H9 (cell line): Measurements from ENCODE around the gene CYTH4. TPM values are rescaled to one million over a fixed set of nuclear protein-coding genes. Genes with fewer than 3 reads are reported as not detected.

Source experiments
- DNase-seq: peaks from one replicate; pipeline ENCODE4 v3.0.0-alpha.2; 2017
- H2AFZ ChIP-seq: one replicate; pipeline ENCODE4 v1.6.1; 2013; ENCODE audit warnings: mild to moderate bottlenecking, low read length, control low read depth, moderate library complexity
- H2AK5ac ChIP-seq: 2 replicates; pipeline ENCODE4 v1.6.1; 2013; ENCODE audit warnings: low read length, control low read depth, mixed read lengths; ENCODE audit not compliant: insufficient read length
- H2BK120ac ChIP-seq: one replicate; pipeline ENCODE4 v1.6.1; 2013; ENCODE audit warnings: low read depth, mild to moderate bottlenecking, low read length, control low read depth, inconsistent platforms; ENCODE audit not compliant: poor library complexity, severe bottlenecking
- H2BK12ac ChIP-seq: 2 replicates; pipeline ENCODE4 v1.6.1; 2013; ENCODE audit warnings: low read length, control low read depth, mixed read lengths, low read depth; ENCODE audit not compliant: insufficient read length
- H2BK15ac ChIP-seq: 2 replicates; pipeline ENCODE4 v1.6.1; 2013; ENCODE audit warnings: low read depth, low read length, control low read depth
- H2BK20ac ChIP-seq: one replicate; pipeline ENCODE4 v1.6.1; 2013; ENCODE audit warnings: low read depth, mild to moderate bottlenecking, low read length, control low read depth, inconsistent platforms; ENCODE audit not compliant: poor library complexity, severe bottlenecking
- H2BK5ac ChIP-seq: 2 replicates; pipeline ENCODE4 v1.6.1; 2013; ENCODE audit warnings: low read length, control low read depth, mixed read lengths; ENCODE audit not compliant: insufficient read length
- H3K14ac ChIP-seq: 2 replicates; pipeline ENCODE4 v1.6.1; 2013; ENCODE audit warnings: low read length, control low read depth; ENCODE audit not compliant: insufficient read depth
- H3K18ac ChIP-seq: 2 replicates; pipeline ENCODE4 v1.6.1; 2013; ENCODE audit warnings: low read depth, mild to moderate bottlenecking, mixed read lengths, low read length, control low read depth; ENCODE audit not compliant: insufficient read length
- H3K23ac ChIP-seq: 2 replicates; pipeline ENCODE4 v1.6.1; 2013; ENCODE audit warnings: low read length, control low read depth, mixed read lengths, low read depth; ENCODE audit not compliant: insufficient read length
- H3K23me2 ChIP-seq: 2 replicates; pipeline ENCODE4 v1.6.1; 2013; ENCODE audit warnings: low read depth, mild to moderate bottlenecking, mixed read lengths, low read length, control low read depth; ENCODE audit not compliant: insufficient read length, poor library complexity, severe bottlenecking
- H3K27ac ChIP-seq: 2 replicates; pipeline ENCODE4 v1.5.1; 2013; ENCODE audit warnings: low read length, control low read depth, mixed read lengths, low read depth; ENCODE audit not compliant: insufficient read length
- H3K27me3 ChIP-seq: 2 replicates; pipeline ENCODE4 v1.6.1; 2013; ENCODE audit warnings: low read length, control low read depth, inconsistent platforms; ENCODE audit not compliant: insufficient read depth
- H3K4ac ChIP-seq: 2 replicates; pipeline ENCODE4 v1.6.1; 2013; ENCODE audit warnings: low read depth, mild to moderate bottlenecking, control low read depth, inconsistent platforms, low read length, moderate library complexity
- H3K4me1 ChIP-seq: 2 replicates; pipeline ENCODE4 v1.6.1; 2013; ENCODE audit warnings: low read length, control low read depth, inconsistent platforms; ENCODE audit not compliant: insufficient read depth
- H3K4me2 ChIP-seq: 2 replicates; pipeline ENCODE4 v1.6.1; 2013; ENCODE audit warnings: low read length, control low read depth, mixed read lengths; ENCODE audit not compliant: insufficient read length, insufficient read depth
- H3K56ac ChIP-seq: 2 replicates; pipeline ENCODE4 v1.6.1; 2013; ENCODE audit warnings: low read depth, mild to moderate bottlenecking, mixed read lengths, low read length, control low read depth; ENCODE audit not compliant: insufficient read length
- H3K79me1 ChIP-seq: 2 replicates; pipeline ENCODE4 v1.6.1; 2013; ENCODE audit warnings: low read depth, mild to moderate bottlenecking, moderate library complexity, low read length, control low read depth, inconsistent platforms; ENCODE audit not compliant: insufficient read depth, poor library complexity, severe bottlenecking
- H3K79me2 ChIP-seq: 2 replicates; pipeline ENCODE4 v1.6.1; 2013; ENCODE audit warnings: low read length, control low read depth, inconsistent platforms; ENCODE audit not compliant: insufficient read depth
- H3K9ac ChIP-seq: 2 replicates; pipeline ENCODE4 v1.6.1; 2013; ENCODE audit warnings: low read length, control low read depth, mixed read lengths; ENCODE audit not compliant: insufficient read length; ENCODE audit errors: extremely low read depth
- H3K9me3 ChIP-seq: one replicate; pipeline ENCODE4 v1.6.1; 2013; ENCODE audit warnings: low read depth, low read length, inconsistent platforms; ENCODE audit not compliant: control insufficient read depth
- H3T11ph ChIP-seq: one replicate; pipeline ENCODE4 v1.6.1; 2013; ENCODE audit warnings: mild to moderate bottlenecking, low read length, control low read depth, inconsistent platforms
- H4K20me1 ChIP-seq: one replicate; pipeline ENCODE4 v1.6.1; 2013; ENCODE audit not compliant: control insufficient read depth, insufficient read length, insufficient read depth
- H4K5ac ChIP-seq: 2 replicates; pipeline ENCODE4 v1.6.1; 2013; ENCODE audit warnings: low read depth, mild to moderate bottlenecking, mixed read lengths, low read length, control low read depth; ENCODE audit not compliant: insufficient read length
- H4K8ac ChIP-seq: replicated peaks from 2 replicates; pipeline ENCODE4 v1.6.1; 2013; ENCODE audit warnings: low read length, control low read depth, mixed read lengths, low read depth; ENCODE audit not compliant: insufficient read length
- H4K91ac ChIP-seq: 2 replicates; pipeline ENCODE4 v1.6.1; 2013; ENCODE audit warnings: low read depth, mild to moderate bottlenecking, moderate library complexity, mixed read lengths, low read length, control low read depth; ENCODE audit not compliant: insufficient read length
- H3K27ac Mint-ChIP-seq, 3 experiments: 2 replicates in 2 of 3; 3 replicates in 1 of 3; pipeline ENCODE4 v1.8.0; 2020 to 2021; ENCODE audit warnings: mixed read lengths in 3 of 3, mild to moderate bottlenecking in 1 of 3, moderate library complexity in 1 of 3
- H3K27me3 Mint-ChIP-seq: 2 replicates; pipeline ENCODE4 v1.8.0; 2021; ENCODE audit warnings: low read depth, mild to moderate bottlenecking, moderate library complexity, mixed read lengths
- H3K36me3 Mint-ChIP-seq, 3 experiments: 2 replicates in 2 of 3; 3 replicates in 1 of 3; pipeline ENCODE4 v1.8.0; 2020 to 2021; ENCODE audit warnings: low read depth in 3 of 3, mixed read lengths in 3 of 3; ENCODE audit not compliant: insufficient read depth in 1 of 3
- H3K4me1 Mint-ChIP-seq, 2 experiments: 2 replicates each; pipeline ENCODE4 v1.8.0; 2020; ENCODE audit warnings: mixed read lengths in 2 of 2
- H3K4me3 Mint-ChIP-seq, 2 experiments: 2 replicates in 1 of 2; 3 replicates in 1 of 2; pipeline ENCODE4 v1.8.0; 2020 to 2021; ENCODE audit warnings: mild to moderate bottlenecking in 2 of 2, mixed read lengths in 2 of 2, moderate library complexity in 1 of 2
- H3K9me3 Mint-ChIP-seq, 2 experiments: 2 replicates in 1 of 2; 3 replicates in 1 of 2; pipeline ENCODE4 v1.8.0; 2020; ENCODE audit warnings: mild to moderate bottlenecking in 2 of 2, mixed read lengths in 2 of 2, moderate library complexity in 1 of 2
- CTCF ChIP-seq: fragments of 200-600 bp; sonication (generic); conservative IDR thresholded peaks from 3 replicates; pipeline ENCODE4 v1.8.0; 2021; ENCODE audit warnings: antibody characterized with exemption, mild to moderate bottlenecking
- WGBS: extraction: QIAGEN DNeasy Blood & Tissue Kit; methylation state at CpG from one replicate; pipeline ENCODE4 v1.1.7; 2013; ENCODE audit warnings: missing lambda C conversion rate, low lambda C conversion rate, mixed read lengths; ENCODE audit not compliant: insufficient read length; ENCODE audit errors: extremely low coverage; 5-methylcytosine and 5-hydroxymethylcytosine counted together
- total RNA-seq: library from RNA; stranded (reverse); gene quantifications from 2 replicates; pipeline ENCODE4 v1.2.1, GENCODE V29; 2021

CYTH4 gene
- total RNA-seq, 1 experiment from 2014 or later = not detected

- Histone ChIP-seq H2BK12ac (no peak overlapping the region), H3T11ph (no peak overlapping the region), H3K9ac (no peak overlapping the region), H3K27ac (no peak overlapping the region), H3K23me2 (no peaks in the 10 kb centered on the region), H2BK20ac (no peak overlapping the region), H3K4ac (no peak overlapping the region), H4K8ac (no peak overlapping the region), H4K5ac (no peak overlapping the region), H3K79me2 (no peaks in the 10 kb centered on the region), H3K23ac (no peak overlapping the region), H3K27me3 (no peaks in the 10 kb centered on the region), H2BK120ac (no peak overlapping the region), H2BK5ac (no peak overlapping the region), H3K14ac (no peak overlapping the region), H3K4me2 (no peak overlapping the region), H2AFZ (no peak overlapping the region), H3K56ac (no peak overlapping the region), H3K9me3 (no peaks in the 10 kb centered on the region), H3K18ac (no peak overlapping the region), H3K79me1 (no peaks in the 10 kb centered on the region), H4K20me1 (no peaks in the 10 kb centered on the region), H2BK15ac (no peak overlapping the region), H2AK5ac (no peak overlapping the region), H4K91ac (no peak overlapping the region), H3K4me1 (no peaks in the 10 kb centered on the region; the same call in 1 of the 2 replicates)
- no CpG with 5 or more reads among the region's 7 CpGs for WGBS
- DNase-seq = no peak
- Mint-ChIP-seq H3K27ac (no peak overlapping the region), H3K9me3 (no peaks in the 10 kb centered on the region; a peak in 1 of 5 replicates), H3K36me3 (no peaks in the 10 kb centered on the region; a peak in 1 of 7 replicates), H3K4me3 (no peak overlapping the region), H3K27me3 (peaks cover 31% of the 10 kb centered on the region), H3K4me1 (peaks cover 17 to 31% of the 10 kb centered on the region in 2 experiments)
- no peak for TF ChIP-seq CTCF
Observed at GRCh38 chr22:37281195-37281594, 1.1 kb upstream of the CYTH4 start.
